Breast epithelium (tissue), 3 donors: Measurements from ENCODE around the gene SPTBN5.

Experiments used
- POLR2A ChIP-seq: fragments of 450-650 bp; IDR thresholded peaks from one replicate; pipeline ENCODE4 v1.6.1; 2016; ENCODE audit warnings: antibody characterized with exemption, mild to moderate bottlenecking, moderate library complexity
- POLR2AphosphoS5 ChIP-seq, 3 donors: sonication (generic); formaldehyde crosslinking; IDR thresholded peaks; one replicate each; pipeline ENCODE4 v1.6.1; 2017; ENCODE audit warnings: antibody characterized with exemption in 3 of 3

DNA sequence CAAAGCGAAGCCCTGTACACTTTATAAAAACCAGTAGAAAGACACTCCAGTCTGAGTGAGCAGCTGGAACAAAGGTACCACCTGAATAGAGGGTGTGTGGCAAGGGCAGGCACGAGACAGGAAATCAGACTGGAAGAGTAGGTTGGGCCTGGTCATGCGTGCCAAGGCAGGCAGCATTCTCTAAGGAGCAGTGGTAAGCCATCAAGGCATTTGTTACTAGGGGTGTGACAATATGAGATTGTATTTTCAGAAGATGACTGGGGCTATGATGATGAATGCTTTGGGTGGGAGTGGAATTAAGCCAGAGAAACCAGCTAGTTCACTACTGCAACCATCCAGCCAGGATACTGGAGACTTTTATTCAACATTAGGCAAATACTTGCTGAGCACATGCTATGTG lies 61.0 kb downstream of the SPTBN5 start:
- TF ChIP-seq POLR2AphosphoS5 (IDR thresholded peaks at IDR 0.05) (peak in 1 of 3 donors; percentile 57), POLR2A (no peak)
